ELR (cell line): ENCODE results near the gene RASGEF1C.

ENCODE experiments used
- DNase-seq: peaks from one replicate; pipeline ENCODE4 v3.0.0-alpha.2; 2015; ENCODE audit warnings: low read depth

The RASGEF1C gene

GRCh38 chr5:180081481-180081880 is 127.5 kb downstream of the RASGEF1C start:
- no peak for DNase-seq

- no peak for DNase-seq
Measured at GRCh38 chr5:180080486-180081280, 128.3 kb downstream of the RASGEF1C start.

- DNase-seq: no peak
Measured at GRCh38 chr5:180079702-180080466, 129.1 kb downstream of the RASGEF1C start.

GRCh38 chr5:180078348-180078747 is 130.7 kb downstream of the RASGEF1C start:
- no peak for DNase-seq

- DNase-seq: no peak
Measured at GRCh38 chr5:180077594-180078284, 131.3 kb downstream of the RASGEF1C start.

GRCh38 chr5:180075703-180076102 is 133.3 kb downstream of the RASGEF1C start:
- DNase-seq: no peak

DNA sequence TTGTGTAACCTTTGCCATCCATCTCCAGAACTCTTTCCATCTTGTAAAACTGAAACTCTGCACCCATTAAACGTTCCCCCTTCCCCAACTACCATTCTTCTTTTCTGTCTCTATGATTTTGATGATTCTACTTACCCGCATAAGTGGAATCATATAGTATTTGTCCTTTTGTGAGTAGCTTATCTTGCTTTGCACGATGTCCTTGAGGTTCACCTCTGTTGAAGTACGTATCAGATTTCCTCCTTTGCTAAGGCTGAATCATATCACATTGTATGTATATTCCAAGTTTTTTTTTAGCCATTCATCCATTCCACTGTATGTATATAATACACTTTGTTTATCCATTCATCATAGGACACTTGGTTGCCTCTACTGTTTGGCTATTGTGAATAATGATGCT is 134.5 kb downstream of the RASGEF1C start:
- DNase-seq: no peak

GRCh38 chr5:180072556-180072955 is 136.5 kb downstream of the RASGEF1C start:
- DNase-seq: no peak

DNA sequence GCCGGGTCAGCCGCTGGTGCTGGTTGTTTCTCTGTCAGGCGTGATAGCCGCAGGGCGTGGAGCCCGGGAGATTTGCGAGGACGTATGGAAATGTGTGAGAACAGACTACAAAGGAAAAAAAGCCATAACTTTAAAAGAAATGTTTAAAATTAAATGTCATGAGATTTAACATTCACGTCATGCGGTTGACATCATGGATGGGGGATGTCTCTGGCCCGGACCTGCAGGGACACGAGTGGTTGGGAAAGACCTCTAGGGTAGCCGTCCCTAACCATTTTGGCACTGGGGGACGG is 136.8 kb downstream of the RASGEF1C start:
- no peak for DNase-seq

DNA sequence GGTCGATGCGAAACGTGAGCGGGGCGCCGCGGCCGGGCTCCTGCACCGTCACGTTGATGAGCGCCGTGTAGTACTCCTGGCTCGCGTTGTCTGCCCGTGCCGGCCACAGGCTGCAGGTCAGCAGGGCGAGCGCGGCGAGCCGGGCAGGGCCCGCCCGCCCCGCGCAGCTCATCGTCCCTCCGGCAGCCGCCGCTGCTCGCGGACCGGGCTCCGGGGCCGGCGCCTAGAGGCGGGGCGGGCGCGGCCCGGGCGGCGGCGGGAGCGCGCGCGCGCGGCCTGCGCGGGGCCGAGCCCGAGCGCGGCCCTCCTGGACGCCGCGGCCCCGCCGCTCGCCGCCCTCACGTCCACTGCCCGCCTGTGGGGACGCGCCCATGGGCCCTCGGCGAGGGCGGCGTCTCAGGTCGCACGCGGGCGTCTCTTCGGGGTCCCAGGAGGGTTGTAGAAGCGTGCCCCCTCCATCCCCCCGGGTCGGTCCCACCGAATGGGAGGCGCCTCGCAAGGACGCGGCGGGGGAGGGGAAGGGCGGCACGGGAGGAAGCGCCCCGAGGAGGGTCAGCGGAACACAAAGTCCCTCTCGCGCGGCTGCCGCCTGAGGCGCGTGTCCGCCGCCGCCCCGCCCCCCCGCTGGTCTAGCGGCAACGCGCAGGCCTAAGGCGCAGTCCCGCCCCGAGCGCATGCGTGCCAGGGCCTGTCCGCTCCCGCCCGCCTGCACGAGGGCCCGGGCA is 137.3 kb downstream of the RASGEF1C start, which contains the start of gene RNF130:
RNF130 (minus strand) TSS at position 229 of the 725 bp plus-strand sequence; CDS start at position 172, 57 bp downstream.
- peak; percentile 83 for DNase-seq

DNA sequence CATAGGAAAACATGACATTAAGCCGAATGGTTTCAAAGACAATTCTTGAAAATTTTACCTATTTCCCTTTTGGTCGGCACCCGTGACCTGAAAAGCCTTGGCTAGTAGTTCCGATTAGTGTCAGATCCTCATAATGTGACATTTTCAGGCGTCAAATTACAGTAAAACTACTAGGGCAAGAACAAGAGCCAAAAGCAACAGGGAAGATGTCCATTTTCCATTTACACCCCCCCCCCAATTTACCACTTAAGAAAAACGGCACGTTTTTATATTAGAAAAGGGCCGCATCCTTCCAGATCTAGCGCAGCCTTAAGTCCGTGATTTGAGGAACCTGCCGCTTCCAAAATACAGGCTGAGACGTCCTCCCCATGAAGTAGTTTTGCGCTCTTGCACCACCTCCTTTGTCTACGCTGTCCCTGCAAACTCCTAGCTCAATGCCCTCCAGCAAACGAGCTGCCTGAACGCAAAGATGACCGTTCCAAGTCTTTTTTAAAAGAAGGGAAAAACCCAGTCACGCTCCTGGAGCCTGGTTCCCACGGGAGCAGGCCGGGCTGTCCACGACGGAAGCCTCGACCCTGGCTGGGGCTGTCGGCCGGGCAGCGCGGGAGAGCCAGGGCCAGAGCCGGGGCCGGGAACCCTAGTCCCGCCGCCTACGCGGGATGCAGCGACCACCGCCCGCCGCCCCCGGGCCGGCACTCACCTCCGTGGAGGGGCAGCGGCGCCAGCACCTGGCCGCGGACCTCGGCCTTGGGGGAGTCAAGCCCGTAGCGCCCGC is 138.1 kb downstream of the RASGEF1C start:
- DNase-seq: peak; percentile 46

DNA sequence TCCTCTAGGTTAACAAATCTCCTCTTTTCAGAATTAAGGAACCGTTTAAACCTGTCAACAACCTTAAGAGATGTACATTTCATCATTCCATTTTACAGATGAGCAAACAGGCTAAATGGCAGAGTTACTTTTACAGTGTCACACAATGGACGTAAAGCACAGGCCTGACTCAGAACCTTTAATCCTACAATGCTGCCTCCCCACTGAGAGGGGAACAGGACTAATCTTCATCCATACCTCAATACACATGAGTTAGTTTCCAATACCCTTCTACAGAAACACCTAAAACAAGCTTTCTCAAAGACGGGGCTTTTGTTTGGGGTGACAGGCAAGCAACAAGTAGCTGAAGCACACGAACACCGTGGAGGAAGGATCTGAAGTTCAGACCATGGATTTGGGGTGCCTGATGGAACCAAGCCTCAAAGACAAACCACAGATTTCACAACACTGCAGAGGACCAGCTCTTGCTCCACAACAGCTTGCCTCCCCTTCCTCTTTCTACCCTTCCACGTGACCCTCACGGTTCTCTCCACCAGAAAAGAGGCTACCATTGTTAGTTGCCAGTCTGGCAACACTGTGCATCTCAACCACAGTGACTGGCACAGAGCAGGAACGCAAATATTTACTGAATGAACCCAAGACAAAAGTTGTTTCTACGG is 139.3 kb downstream of the RASGEF1C start:
- DNase-seq: no peak

GRCh38 chr5:180068519-180069090 is 140.4 kb downstream of the RASGEF1C start:
- DNase-seq: no peak

- DNase-seq: no peak
Measured at GRCh38 chr5:180067986-180068385, 141.0 kb downstream of the RASGEF1C start.

- no peak for DNase-seq
Measured at GRCh38 chr5:180060192-180060591, 148.8 kb downstream of the RASGEF1C start.

DNA sequence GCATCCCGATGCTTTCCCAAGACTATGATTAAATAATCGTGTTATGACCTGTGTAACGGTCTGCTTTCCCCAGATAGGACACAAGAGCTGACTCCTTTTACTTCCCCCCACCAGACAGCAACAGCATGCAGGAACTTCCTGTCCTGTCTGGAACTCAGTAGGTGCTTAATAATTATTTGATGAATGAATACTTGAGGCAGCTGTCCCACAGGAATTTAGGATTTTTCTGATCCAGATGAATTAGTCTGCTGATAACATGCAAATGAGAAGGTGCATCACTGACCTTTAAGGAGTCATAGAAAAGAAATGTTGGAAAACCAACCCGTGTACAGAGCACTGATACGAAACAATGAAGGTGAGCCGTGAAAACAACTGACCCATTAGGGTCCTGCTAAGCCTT is 149.7 kb downstream of the RASGEF1C start:
- DNase-seq: no peak

DNA sequence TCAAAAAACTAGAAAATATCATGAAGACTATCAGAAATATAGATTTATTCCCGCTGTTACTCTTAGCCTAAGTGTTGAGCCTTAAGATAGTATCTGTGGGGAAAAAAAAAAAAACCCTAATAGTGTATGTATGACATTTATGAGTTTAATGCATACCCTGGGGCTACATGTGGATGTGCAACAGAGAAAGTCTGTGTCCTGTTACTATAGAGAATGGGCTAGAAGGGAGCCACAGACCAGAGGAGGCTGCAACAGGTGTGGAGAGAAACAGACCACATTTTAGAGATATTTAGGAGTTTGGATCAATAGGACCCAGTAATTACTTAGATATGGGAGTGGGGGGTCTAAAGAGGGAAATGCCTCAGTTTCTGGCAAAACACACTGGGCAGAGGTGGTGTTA is 152.9 kb downstream of the RASGEF1C start:
- DNase-seq: peak; percentile 20

GRCh38 chr5:180054226-180054625 is 154.8 kb downstream of the RASGEF1C start:
- no peak for DNase-seq

GRCh38 chr5:180053061-180053602 is 155.9 kb downstream of the RASGEF1C start:
- no peak for DNase-seq

DNA sequence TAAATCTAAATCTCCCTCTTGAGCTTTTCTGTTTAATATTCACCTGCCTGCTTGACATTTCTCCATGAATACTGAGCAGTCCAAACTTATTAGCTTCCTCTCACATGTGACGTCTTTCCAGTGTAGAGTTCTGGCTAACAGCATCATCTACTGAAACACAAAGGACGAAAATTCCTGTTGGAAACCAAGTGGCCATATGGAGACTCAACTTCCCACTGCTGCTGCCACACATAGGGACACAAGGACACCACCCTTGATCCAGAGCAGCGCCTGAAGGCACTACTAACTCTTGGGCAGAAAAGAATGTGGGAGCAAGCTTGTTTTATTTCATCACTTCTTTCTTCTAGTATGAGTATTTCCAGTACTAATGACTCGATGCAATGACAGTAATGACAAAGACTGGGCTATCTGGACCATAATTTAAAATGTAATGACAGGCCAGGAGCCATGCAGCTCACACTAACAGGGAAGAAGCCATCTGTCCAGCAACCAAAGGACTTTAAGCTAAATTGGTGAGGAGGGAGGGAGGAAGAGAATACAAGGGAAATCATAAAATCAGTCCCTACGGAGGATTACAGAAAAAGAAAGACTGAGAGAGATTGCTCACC is 156.7 kb downstream of the RASGEF1C start:
- DNase-seq: no peak
